Retina (tissue), 1 donor: ENCODE results near the gene NPFF.
"Not testable (repeated sequence)": the region's sequence is repeated elsewhere in the genome, so short reads cannot be mapped to it uniquely, and the experiment has no call there.

Source experiments
- DNase-seq: peaks from one replicate; pipeline ENCODE4 v3.0.0-alpha.2; 2016

Gene NPFF

GRCh38 chr12:53506881-53507602 lies at the start of gene NPFF:
NPFF (minus strand) TSS chr12:53507484; CDS start chr12:53507474, 10 bp downstream.
- DNase-seq, result no peak

GRCh38 chr12:53552361-53553327 lies 45.4 kb upstream of the NPFF start:
- DNase-seq, result no peak

GRCh38 chr12:53551889-53552291 lies 44.6 kb upstream of the NPFF start:
- DNase-seq, result no peak

GRCh38 chr12:53550595-53550994 lies 43.3 kb upstream of the NPFF start:
- DNase-seq, result no peak

DNA sequence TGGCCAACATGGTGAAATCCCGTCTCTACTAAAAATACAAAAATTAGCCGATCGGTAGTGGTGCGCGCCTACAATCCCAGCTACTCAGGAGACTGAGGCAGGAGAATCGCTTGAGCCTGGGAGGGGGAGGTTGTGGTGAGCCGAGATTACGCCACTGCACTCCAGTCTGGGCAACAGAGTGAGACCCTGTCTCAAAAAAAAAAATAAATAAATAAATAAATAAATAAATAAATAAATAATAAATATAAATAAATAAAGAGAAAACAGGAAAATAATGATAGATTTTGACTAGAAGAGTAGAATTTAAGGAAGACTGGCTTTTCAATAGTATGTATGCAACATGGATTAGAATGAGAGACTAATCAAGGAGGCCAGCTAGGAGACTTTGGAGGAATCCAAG lies 42.8 kb upstream of the NPFF start:
- DNase-seq, result not testable (repeated sequence)

- DNase-seq, result not testable (repeated sequence)
These were observed 41.1 kb upstream of the NPFF start for GRCh38 chr12:53548354-53548753.

GRCh38 chr12:53543539-53543938 lies 36.3 kb upstream of the NPFF start:
- DNase-seq, result peak; percentile 58

GRCh38 chr12:53539526-53539925 lies 32.2 kb upstream of the NPFF start:
- DNase-seq, result no peak

DNA sequence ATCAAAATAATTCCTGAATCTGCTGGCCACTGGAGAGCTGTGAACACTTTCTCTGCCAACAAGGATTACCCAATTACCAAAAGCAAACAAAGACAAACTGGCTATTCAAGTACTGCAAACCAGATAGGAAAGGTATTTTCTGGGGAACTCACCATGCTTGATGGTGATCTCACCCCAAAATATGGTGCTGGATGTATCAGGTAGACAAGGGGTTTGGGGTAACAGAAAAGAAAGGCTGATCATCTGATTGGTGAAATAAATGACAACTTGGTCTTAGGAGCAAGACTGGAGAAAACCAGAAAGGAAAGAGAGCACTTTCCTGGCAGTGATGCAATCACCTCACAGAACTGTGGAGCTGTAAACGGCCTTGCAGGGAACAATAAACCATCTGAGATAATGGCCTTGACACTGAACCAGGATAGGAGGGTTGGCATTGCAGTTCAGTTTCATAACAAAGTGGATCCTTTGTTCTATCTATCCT lies 31.0 kb upstream of the NPFF start:
- DNase-seq, result no peak

DNA sequence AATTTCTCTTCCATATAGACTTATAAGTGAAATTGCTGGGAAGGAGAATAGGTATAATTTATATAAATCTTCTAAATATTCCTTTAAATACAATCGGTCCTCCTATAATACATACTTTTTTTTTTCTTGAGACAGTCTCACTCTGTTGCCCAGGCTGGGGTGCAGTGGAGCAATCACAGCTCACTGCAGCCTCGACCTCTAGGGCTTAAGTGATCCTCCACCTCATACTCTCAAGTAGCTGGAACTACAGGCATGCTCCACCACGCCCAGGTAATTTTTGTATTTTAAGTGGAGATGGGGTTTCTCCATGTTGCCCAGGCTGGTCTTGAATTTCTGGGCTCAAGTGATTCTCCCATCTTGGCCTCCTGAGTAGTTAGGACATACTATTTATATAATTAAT lies 29.7 kb upstream of the NPFF start:
- no peak for DNase-seq

DNA sequence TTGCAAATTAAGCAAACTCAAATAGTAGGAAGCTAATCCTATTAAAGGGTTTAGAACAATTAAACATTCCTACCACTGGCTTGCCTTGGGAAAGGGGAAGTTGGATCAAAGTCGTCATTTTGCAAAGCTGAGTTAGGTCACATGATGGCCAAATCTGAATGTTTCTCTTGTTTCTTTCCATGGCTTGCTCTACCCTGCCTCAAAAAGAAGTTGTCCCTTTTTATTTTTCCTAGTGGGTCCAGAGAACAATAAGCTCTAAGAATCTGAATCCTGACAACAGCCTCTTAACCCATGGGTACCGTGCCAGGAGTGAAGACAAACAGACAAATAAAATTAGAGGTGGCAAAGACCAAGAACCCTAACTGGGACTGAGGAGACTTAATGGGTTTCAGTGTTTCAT lies 26.2 kb upstream of the NPFF start:
- no peak for DNase-seq

DNA sequence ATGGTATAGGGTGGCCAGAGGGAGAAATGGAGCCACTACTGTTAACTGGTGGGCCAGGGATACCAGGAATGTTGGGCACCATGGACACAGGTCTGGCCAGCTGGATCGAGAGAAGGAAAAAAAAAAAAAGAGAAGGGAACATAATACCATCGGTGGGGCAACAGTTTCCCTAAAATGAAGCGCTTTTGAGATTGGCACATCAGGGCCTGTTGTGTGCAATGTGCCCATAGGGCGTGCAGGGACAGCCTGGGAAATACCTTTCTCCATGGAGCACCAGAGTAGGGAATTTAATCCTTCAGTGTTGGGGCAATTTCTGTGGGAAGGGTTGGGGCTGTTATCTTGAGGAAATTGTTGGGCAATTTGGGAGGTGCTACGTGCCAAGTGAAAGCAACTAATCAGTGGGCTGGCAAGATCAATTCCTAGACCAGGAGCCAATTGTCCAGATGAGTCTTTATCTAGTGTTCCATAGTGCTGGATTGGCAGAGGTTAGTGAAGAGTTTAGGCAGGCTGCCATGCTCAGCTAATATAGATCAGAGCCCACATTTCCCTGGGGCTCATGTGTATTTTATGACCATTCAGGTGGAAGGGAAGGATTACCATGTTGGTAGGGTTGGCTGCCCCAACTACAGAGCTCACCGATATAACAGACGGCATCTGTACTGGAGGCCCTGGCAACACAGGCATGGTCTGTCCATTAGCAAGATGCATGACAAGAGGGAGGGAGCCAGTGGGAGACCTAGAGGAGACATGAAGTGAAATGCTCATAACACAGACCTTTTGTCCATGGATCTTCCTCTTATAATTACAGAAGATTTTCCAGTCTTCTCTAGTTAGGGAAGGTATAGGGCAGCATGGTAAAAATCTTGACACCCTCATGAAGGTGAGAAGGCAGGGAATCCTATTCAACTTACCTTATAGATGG lies 25.5 kb upstream of the NPFF start:
- DNase-seq, result no peak

DNA sequence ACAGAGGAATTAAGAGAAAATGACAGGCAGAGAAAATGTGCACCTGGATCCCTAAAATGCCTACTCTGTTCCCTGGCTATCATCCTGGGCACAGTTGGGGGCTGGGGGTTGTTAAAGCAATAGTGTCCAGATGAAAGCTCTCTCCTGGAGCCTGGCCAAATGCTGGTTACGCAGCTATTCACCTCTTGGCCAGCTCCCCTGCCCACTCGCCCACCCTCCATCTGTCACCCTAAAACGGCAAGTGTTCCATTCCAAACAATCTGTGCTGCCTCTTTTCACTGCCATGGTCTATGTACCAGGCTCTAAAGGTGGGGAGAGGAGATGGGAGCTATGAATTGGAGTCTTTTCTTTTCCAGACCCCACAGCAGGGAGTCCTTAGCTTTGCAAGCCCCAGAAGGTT lies 24.7 kb upstream of the NPFF start:
- DNase-seq, result no peak

DNA sequence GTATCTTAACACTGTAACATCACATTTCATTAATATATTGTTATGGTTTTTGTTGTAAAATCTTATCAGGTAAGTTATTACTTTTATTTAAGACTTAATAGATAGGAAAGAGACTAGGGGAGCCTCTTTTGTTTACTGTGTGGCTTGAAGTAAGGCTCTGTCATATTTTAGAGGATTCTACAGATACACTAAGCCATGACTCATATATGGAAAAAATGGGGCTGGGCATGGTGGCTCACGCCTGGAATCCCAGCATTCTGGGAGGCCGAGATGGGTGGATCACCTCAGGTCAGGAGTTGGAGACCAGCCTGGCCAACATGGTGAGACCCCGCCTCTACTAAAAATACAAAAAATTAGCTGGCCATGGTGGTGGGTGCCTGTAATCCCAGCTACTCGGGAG lies 23.6 kb upstream of the NPFF start:
- DNase-seq, result no peak

DNA sequence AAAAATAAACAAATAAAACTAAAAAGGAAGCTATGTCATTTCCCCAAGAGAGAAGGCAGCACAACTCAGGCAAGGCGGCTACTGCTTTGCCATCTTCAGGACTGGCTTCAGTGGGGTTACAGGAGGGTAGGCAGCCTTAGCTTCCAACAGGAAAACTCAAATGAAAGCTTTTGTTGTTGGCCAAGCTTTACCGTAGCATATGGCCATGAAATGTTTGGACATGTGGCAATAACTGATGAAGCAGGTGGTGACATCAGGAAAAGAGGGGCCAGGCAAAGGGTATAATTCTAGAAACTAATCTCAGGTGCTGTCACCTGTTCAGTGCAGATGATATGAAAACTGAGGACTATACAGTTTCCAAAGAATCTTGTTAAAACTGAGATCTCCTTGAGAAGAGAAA lies 22.8 kb upstream of the NPFF start:
- no peak for DNase-seq

DNA sequence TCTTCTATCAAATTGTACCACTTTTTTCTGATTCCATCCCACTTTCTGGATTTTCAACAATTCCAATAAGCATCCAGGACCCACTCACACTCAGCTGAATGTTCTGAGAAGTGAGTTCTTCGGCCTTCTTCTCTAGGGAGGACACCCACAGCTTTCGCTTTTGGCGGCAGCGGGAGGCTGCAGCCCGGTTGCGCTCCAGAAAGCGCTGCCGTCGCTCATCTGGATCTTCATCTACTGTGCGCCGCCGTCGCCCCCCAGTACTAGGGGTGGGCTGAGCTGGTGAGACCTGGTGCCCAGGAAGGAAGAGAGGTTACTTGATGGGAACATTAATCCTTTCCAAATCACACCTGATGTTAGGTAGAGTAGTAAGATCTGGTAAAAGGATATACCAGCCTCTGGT lies 17.2 kb upstream of the NPFF start:
- DNase-seq, result no peak

DNA sequence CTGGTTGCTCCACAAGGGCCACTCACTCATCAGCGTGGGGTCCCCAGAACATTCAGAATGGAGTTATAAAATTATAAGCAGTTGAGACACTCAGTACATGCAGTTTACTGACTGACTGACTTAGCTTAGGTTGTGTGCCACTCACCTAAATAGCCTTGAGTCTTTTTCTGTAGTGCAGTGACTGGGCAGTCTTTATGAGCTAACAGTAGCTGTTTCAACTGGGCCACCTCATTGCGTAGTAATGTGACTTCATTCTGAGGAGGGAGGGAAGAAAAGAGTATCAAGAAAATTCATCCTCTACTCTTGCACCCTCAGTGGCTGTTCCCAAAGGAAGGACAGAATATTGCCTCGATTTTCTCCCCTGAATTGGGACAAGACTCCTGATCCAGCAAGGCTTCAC lies 15.8 kb upstream of the NPFF start:
- DNase-seq, result no peak

GRCh38 chr12:53518381-53518780 lies 11.1 kb upstream of the NPFF start:
- DNase-seq, result no peak

GRCh38 chr12:53516758-53517455 lies 9.6 kb upstream of the NPFF start:
- no peak for DNase-seq

GRCh38 chr12:53515291-53515680 lies 8.0 kb upstream of the NPFF start:
- no peak for DNase-seq

- DNase-seq, result no peak
These were observed 7.5 kb upstream of the NPFF start for GRCh38 chr12:53514628-53515290.
